ENCODE results near the gene IGSF21.

DNA sequence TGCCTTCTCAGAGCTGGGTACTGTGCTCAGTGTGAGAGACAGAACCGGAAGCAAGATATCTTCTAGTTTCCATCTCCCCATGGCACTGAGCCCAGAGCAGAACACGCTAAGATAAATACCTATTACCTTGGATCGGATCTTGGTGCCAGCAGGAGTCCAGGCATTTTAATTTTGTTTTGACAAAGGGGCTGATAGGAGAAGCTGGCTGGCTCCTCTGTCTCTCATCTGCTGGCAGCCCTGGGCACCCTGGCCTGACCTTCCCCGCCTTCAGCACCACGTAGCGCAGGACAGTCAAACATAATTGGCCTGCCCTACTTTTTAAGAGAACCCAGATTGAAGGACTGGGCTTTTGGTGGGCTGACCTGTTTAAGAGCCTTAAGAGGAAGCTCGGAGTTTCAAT, 212.5 kb downstream of the IGSF21 start:
- TF ChIP-seq, protein P1, sequence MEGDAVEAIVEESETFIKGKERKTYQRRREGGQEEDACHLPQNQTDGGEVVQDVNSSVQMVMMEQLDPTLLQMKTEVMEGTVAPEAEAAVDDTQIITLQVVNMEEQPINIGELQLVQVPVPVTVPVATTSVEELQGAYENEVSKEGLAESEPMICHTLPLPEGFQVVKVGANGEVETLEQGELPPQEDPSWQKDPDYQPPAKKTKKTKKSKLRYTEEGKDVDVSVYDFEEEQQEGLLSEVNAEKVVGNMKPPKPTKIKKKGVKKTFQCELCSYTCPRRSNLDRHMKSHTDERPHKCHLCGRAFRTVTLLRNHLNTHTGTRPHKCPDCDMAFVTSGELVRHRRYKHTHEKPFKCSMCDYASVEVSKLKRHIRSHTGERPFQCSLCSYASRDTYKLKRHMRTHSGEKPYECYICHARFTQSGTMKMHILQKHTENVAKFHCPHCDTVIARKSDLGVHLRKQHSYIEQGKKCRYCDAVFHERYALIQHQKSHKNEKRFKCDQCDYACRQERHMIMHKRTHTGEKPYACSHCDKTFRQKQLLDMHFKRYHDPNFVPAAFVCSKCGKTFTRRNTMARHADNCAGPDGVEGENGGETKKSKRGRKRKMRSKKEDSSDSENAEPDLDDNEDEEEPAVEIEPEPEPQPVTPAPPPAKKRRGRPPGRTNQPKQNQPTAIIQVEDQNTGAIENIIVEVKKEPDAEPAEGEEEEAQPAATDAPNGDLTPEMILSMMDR (IDR thresholded peaks at IDR 0.05; ENCODE audit: insufficient read depth, low read length): no peak
- TF ChIP-seq, protein P2, sequence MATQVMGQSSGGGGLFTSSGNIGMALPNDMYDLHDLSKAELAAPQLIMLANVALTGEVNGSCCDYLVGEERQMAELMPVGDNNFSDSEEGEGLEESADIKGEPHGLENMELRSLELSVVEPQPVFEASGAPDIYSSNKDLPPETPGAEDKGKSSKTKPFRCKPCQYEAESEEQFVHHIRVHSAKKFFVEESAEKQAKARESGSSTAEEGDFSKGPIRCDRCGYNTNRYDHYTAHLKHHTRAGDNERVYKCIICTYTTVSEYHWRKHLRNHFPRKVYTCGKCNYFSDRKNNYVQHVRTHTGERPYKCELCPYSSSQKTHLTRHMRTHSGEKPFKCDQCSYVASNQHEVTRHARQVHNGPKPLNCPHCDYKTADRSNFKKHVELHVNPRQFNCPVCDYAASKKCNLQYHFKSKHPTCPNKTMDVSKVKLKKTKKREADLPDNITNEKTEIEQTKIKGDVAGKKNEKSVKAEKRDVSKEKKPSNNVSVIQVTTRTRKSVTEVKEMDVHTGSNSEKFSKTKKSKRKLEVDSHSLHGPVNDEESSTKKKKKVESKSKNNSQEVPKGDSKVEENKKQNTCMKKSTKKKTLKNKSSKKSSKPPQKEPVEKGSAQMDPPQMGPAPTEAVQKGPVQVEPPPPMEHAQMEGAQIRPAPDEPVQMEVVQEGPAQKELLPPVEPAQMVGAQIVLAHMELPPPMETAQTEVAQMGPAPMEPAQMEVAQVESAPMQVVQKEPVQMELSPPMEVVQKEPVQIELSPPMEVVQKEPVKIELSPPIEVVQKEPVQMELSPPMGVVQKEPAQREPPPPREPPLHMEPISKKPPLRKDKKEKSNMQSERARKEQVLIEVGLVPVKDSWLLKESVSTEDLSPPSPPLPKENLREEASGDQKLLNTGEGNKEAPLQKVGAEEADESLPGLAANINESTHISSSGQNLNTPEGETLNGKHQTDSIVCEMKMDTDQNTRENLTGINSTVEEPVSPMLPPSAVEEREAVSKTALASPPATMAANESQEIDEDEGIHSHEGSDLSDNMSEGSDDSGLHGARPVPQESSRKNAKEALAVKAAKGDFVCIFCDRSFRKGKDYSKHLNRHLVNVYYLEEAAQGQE (IDR thresholded peaks at IDR 0.05; ENCODE audit: insufficient replicate concordance, low read depth): no peak
